GM18505 (cell line): ENCODE data around the gene CHST1.
A peak's percentile ranks its signal among the peaks of the same experiment; 100 is the strongest.

Experiments used
- ATAC-seq: cut with Tn5 transposase; IDR thresholded peaks from one replicate; pipeline ENCODE4 v1.9.1; 2021; ENCODE audit not compliant: unreplicated experiment
- POLR2A ChIP-seq: IDR thresholded peaks from 4 replicates; pipeline ENCODE4 v1.6.1; 2011; ENCODE audit warnings: borderline replicate concordance; ENCODE audit not compliant: insufficient read depth, insufficient read length; ENCODE audit errors: extremely low read depth

CHST1 gene

GRCh38 chr11:45683271-45684058 lies 18.0 kb upstream of the CHST1 start:
- TF ChIP-seq POLR2A: no peak
- no peak for ATAC-seq

- ATAC-seq: no peak
- TF ChIP-seq POLR2A: no peak
Observed at GRCh38 chr11:45679806-45680205, 14.4 kb upstream of the CHST1 start.

DNA sequence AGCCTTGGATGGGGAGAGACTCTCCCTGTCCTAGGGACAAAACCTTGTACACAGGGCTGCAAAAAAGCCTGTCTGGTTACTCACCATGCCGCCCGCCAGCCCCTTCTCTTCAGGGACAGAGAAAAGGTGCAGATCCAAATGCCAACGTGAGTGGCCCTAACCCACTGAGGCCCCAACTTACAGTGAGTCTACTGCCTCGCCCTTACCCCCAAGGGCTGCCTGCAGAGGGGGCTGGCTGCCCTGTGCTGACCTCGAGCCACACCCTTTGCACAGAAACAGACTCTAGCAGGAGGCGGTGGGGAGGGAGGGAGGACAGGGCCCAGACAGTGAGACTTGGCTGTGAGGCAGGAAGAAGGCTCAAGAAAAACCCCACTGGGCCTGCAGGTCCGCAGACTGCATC lies 13.6 kb upstream of the CHST1 start:
- TF ChIP-seq POLR2A: no peak
- no peak for ATAC-seq

DNA sequence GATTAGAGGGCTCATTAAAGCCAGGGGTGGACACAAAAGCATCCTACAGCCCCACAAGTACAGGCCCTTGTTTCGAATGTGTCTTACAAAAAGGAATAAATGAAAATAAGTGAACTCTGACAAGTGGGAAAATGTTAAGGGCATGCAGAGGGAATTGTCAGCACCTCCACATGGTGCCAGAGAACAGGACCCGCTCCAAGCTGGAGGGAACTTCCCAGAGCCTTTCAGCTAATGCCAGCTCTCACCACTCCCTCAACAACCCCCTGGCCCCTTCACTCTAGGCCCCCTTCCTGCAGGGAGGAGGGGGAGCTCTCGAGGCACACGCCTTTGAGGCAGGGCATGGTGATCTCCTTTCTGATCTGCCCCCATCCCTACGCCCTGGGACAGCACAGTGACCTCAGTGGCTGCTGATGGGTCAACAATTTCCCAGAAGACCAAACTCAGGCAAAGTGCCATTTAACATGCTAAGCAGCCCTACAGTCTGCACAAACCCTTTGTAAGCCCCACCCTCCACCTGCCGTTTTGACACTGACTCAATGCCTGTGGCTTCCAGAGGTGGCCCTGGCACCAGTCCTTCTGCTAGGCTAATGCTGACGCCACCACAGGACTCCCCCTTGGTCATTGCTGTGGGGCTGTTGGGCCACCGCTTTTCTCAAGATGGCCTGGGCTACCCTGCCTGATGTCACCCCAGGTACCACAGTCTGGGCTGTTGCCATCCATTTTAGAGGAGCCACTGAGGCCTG lies 12.5 kb upstream of the CHST1 start:
- ATAC-seq: no peak
- TF ChIP-seq POLR2A: no peak

DNA sequence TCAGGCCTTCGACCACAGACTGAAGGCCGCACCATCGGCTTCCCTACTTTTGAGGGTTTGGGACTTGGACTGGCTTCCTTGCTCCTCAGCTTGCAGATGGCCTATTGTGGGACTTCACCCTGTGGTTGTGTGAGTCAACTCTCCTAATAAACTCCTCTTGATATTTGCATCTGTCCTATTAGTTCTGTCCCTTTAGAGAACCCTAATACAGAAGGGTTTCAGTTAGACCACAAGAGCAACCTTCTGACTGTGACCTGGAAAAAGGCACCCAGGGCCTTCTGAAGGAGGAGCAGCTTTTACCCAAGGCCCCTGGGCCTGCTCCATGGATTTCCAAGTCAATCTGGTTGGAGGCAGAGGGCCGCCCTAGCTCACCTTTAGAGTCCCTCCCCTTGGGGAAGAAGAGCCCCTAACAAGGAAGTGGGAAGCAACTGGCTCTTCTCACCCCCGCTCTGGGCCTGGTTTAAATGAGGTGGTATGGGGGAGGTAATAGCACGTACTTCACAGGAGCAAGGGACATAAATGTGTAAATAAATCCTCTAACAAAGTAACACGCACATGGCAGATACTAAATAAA lies 11.2 kb upstream of the CHST1 start:
- TF ChIP-seq POLR2A: no peak
- peak; percentile 92 for ATAC-seq

DNA sequence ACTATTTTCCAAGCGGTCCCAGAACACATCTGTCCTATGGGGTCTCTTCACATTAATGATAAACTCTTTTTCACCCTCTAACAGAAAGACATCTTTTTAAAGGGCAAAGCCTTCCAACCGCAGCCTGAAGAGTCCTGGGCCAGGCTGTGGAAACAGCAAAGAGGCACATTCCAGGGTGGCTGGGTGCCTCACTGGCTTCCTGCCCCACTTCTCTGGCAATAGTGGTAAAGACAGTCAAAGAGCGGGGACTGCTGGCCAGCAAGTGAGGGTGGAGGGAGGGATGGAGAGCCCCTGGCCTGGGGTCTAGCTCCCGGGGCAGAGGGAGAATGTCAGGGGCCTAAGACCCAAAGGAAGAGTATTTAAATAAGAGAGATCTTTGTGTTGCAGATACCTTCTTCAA lies 10.2 kb upstream of the CHST1 start:
- TF ChIP-seq POLR2A: no peak
- no peak for ATAC-seq

DNA sequence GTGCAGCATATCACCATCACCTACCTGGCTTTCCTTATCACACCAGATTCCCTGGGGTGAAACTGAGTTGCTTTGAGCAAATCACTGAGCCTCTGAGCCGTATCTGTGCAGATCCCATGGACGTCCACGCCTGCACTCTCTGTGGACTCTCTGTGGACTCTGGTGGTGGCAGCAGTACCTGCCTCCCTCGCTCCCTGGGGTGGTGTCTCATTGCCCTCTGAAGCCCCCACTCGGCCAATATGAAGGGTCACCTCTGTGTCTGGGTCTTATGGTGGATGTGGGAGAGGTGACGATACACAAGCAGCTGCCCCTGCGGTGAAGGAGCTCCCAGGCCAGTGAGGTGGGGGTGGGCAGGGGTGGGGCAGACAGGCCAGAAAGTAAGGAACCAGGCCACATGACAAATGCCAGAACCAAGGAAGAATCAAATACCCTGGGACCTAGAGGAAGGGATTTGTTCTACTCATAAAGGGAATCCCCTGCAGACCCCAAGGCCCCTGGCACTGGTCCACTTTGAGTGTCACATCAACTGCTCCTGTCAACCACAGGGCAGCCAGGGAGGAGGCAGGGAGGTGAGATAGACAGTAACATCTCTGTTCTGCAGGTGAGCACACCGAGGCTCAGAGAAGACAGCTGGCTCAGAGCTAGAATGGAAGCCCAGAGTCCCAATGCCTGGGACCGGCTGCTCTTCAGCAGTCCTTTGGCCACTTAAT lies 9.2 kb upstream of the CHST1 start:
- no peak for ATAC-seq
- no peak for TF ChIP-seq POLR2A

GRCh38 chr11:45673441-45673840 lies 8.0 kb upstream of the CHST1 start:
- ATAC-seq: no peak
- TF ChIP-seq POLR2A: no peak

DNA sequence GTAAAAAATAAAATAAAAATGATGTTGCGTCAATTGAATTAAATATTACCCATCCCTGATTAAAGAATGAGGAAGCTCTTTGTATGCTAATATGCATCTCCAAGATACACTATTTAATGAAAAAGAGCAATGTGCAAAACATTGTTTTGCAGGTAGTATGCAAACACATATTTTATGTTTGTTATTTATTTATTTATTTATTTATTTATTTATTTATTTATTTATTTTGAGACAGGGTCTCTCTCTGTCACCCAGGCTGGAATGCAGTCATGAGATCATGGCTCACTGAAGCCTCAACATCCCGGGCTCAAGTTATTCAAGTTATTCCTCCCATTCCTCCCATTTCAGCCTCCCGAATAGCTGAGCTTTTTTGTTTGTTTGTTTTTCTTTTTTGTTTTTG lies 7.2 kb upstream of the CHST1 start:
- no peak for ATAC-seq
- TF ChIP-seq POLR2A: no peak

- no peak for ATAC-seq
- TF ChIP-seq POLR2A: no peak
Observed at GRCh38 chr11:45671246-45672171, 6.1 kb upstream of the CHST1 start.

- no peak for TF ChIP-seq POLR2A
- no peak for ATAC-seq
Observed at GRCh38 chr11:45670386-45671135, 5.1 kb upstream of the CHST1 start.

- no peak for ATAC-seq
- TF ChIP-seq POLR2A: no peak
Observed at GRCh38 chr11:45669956-45670355, 4.5 kb upstream of the CHST1 start.
